ENCODE data around the gene ITPR2.

DNA sequence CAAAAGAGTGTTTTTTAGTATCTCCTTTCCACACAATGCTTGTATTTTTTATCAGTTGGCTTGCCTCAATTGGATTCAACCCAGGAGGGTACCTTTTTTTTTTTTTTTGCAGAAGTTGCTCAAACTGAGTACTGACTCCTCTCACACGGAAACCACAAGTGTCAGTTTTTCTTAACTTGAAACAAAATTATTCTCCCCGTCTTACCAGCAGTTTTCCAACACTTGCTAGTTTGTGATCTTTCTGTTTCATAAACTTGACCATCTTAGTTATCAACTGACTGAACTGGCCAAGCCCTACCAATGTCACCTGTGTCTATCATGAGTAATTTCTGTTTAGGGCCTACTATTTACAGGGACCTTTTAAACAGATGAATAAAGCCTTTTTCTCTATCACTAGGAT is 34.1 kb upstream of the ITPR2 start:
- TF ChIP-seq POLR2A (IDR thresholded peaks at IDR 0.05) = no peak
- TF ChIP-seq, protein P1, sequence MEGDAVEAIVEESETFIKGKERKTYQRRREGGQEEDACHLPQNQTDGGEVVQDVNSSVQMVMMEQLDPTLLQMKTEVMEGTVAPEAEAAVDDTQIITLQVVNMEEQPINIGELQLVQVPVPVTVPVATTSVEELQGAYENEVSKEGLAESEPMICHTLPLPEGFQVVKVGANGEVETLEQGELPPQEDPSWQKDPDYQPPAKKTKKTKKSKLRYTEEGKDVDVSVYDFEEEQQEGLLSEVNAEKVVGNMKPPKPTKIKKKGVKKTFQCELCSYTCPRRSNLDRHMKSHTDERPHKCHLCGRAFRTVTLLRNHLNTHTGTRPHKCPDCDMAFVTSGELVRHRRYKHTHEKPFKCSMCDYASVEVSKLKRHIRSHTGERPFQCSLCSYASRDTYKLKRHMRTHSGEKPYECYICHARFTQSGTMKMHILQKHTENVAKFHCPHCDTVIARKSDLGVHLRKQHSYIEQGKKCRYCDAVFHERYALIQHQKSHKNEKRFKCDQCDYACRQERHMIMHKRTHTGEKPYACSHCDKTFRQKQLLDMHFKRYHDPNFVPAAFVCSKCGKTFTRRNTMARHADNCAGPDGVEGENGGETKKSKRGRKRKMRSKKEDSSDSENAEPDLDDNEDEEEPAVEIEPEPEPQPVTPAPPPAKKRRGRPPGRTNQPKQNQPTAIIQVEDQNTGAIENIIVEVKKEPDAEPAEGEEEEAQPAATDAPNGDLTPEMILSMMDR (IDR thresholded peaks at IDR 0.05) = no peak

All from adrenal gland (tissue), 5 donors.